ENCODE results near the gene RBM44.

Gene RBM44

DNA sequence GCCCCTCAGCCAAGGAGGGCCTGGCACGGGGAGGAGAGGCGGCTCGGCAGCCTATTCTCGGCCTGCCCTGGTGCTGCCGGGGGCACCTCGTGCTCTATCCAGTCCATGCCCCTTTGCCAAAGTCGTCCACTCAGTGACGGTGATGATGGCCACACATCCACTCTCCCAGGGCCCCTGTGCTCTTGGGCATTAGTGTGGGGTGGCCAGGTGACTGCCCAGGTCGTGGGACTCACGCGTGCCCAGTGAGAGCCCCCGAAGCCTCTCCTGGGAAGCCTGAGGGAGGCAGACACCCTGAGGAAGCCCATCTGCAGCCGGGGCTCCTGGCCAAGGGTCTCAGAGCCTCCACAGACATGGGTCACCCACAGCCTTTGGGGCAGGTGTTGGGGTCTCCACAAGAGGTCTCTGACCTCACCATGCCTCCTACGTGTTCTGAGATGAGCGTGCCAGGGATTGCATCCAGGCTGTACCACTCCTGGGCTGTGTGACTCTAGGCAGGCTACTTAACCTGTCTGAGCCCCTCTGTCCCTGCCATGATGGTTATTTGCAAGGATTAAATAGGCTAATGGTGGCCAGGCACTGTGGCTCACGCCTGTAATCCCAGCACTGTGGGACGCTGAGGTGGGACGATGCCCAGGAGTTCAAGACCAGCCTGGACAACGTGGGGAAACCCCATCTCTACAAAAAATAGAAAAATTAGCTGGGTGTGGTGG is 73.8 kb downstream of the RBM44 start:
- DNase-seq: no peak

DNA sequence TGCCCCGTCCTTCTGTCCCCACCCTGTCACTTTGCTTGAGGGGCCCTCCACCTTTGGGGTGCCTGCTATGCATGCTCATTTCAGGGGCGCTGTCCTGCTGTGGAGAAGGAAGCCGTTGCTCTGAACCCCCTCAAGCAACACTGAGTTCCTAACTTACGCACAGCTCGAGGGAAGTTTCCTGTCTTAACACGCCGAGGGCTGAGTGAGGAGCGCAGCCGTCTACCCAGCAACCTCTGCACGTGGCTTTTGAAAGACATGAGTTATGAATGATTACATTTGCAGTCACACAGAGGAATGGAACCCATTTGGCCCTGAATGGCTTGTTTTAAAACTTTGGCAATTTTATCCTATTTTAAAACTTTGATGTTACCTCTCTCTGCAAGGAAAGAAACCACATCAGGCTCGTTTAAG is 74.8 kb downstream of the RBM44 start:
- DNase-seq: no peak

DNA sequence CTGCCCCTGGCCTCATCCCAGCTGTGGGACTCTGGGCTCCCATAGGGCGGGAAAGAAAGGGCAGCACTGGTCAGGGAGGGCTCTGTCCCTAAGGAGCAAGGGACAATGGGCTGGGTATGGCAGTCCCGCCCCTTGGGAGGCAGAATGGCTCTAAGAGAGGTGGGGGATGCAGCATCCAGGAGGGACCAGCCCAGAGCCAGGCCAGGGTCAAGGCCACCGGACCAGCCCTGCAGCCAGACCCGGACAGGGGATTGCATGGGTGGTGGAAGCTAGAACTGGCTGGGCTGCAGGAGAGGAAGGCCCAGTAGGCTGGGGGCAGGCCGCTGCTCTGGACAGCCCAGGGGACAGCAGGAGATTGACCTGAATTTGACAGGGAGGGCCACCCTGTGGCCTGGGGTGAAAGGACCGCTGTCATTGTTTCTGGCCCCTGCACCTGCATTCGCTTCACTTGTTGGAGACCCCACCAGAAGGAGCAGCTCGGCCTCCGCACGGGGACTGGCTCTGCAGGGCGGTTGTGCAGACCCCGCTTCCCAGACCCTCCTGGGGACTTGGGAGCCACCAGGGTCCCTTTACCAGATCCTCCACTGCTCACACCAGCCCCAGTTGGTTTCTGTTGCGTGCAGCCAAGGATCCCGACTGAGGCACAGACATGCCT is 75.4 kb downstream of the RBM44 start:
- DNase-seq: no peak

DNA sequence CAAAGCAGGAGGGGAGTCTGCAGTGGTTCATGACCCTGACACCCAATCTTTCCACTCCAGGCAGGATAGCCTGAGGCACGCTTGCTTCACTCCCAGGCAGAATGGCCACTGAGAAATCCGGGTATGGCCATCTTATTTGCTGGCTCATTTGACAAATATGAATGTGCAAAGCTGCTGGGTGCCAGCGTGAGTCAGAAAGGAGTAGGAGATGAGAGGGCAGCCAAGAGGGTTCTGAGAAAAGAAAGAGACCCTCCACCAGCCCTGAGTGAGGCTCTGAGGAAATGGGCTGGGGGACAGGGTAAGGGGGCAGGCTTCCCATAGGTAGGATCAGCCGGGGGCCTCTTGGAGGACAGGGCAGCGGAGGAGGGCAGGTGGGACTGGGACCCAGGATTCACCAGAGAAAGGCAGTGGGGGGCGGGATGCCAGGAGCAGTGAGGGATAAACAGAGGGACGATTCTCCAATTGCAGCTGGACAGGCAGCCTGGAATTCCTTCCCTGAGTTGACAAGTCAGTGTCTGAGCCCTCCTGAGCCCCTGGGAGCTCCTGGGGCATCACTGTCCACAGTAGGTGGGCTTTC is 76.1 kb downstream of the RBM44 start:
- no peak for DNase-seq

DNA sequence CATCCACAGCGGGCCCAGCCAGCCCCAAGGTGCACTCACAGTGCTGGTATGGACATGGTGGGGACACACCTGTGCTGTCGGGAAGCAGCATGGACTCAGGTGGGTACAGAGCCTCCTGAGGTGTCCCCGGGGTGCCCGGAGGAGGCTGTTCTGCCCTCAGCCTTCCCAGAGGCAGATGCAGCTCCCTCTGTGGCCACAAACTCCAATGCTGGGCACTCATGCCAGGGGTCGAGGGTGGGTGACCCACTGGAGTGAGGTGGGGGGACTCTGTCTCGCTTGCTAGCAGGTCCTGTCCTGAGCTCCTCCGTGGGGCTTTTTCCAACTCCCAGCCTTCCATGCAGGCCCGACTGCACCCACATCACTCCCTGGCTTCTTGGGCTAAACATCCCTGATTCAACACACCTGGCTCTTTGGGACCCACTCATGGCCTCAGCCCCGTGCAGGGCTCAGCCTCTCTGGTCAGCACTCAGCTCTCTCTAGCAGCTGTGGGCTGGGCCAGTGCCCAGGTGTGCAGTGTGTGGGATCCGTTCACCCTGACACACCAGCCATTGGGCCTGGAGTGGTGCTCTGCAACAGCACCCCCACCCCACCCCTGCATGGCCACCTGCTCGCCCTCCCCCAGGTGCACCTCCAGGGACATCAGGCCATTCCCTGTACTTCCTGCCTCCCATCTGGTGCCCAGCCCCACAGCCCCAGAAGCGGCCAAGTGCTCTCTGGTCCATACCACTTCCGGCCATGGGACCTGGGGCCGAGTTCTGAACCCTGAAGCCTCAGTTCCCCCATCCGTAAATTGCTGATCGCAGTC is 76.9 kb downstream of the RBM44 start:
- DNase-seq: no peak

DNA sequence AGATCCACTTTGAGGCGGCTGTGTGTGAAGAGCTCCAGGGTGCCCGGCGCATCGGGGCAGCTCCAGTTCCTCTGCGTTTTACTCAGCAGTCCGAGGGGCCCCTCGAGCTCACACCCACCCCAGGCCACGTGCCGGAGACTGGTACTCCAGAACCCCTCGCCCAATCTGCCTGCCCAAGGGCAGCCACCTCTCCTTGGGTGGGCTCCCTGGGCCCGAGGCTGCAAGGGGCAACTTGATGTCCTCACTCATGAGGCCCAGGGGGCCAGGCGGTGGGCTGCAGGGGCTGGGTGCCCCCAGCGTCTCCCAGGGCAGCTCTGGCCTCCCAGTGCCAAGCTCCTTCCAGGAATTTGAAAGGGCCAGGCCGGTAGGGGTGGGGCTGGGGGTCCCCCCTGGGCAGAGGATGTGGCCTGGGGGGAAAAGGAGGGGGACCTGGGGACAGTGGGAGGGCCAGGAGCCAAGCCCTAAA is 77.5 kb downstream of the RBM44 start:
- DNase-seq: no peak

DNA sequence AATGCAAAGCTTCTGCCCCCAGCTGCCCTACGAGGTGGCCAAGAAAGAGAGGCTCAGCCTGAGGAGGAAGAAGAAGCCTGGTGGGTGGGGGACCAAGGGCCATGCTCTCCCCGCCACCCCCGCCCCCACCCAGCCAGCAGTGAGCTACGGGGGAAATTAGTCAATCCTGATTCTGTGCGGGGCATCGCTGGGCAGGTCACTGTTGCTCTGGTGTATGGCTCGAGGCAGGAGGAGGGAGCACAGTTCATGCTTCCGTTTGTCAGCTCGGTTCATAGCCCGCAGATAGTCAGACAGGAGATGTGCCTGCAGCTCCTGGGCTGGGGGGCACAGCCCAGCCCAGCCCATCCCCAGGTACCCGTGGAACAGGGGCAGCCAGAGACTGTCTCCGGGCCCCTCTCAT is 78.0 kb downstream of the RBM44 start:
- no peak for DNase-seq

DNA sequence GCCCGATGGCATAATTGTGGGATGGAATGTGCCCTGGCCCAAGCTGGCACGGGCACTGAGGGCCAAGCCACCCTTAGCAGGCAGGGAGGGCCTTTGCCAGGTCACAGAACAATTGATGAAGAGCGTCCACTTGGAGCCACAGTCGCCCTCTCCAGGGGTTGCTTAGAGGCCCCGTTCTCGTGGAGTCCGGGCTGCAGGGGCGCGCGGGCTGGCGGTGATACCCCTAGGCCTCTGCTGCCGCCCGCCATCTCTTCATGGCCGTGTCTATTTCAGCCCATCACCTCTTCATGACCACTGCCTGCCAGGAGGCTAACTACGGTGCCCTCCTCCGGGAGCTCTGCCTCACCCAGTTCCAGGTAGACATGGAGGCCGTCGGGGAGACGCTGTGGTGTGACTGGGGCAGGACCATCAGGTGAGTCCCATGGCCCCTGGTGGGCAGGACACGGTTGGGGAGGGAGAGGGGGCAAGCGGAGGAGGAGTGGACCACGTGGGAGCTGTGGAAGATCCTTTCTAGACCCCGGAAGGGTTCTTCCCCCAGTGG is 78.4 kb downstream of the RBM44 start:
- DNase-seq: no peak

DNA sequence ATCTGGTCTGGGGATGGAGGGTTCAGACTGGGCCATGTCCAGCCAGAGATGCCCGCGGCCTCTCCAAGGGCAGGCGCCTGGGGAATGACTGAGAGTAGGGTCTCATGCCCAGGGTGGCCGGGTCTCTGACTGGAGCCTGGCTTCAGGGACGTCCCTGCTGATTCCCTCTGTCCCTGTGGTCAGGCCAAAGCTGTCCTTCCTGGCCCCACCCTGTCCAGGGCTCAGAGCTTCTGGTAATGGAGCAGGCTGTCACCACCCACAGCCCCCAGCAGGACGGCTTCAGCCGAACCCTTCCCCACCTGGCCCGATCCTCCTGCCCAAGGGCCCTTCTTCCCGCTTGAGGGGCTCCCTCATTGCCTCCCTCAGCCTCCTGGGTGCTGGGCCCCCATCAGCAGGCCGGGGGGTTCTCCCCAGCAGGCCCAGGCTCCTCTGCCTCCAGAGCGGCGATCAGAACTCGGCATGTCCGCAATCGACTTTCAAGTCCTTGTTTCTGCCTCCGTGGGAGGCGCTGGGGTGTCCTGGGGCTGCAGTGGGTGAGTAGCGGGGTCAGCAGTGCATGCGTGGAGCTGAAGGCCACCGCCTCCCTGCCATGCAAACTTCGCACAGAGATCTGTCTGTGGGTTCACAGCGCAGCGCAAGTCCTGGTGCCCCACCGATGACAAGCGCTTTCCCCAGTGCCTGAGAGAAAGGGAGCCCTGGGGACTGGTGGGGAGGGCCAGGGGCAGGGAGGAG is 79.2 kb downstream of the RBM44 start:
- DNase-seq: no peak

DNA sequence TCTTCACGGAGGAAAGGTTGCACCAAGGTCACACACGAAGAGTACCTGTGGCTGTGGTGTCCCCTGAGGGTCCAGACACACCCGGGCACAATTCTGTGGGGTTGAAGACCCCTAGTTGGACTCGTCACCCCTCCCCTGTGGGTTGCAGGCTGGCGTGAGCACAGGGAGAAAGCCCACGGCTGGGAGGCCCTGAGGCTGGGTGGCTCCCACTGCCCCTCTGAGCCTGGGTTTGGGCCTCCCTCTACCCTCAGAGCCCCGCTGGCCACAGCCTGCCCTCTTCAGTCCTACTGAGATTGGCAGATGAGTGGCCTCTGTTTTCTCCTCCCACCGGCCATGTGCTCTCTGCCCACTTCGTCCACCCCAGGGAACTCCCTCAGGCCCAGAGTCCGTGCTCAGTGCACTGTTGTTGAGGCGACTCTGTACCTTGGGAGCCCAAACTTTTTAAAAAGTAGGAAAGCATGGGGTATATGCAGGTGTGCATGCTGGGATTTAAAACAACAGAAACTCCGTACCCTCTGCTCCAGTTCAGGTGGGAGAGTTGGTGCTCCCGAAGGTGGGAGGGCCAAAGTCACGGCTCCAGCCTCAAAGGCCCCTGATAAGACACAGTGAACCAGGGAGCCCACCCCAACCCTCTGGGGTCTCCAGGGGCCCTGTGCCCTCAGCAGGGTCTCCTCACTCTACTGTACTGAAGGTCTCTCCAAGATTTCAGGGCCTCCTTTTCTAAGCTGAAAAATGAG is 79.9 kb downstream of the RBM44 start:
- no peak for DNase-seq

DNA sequence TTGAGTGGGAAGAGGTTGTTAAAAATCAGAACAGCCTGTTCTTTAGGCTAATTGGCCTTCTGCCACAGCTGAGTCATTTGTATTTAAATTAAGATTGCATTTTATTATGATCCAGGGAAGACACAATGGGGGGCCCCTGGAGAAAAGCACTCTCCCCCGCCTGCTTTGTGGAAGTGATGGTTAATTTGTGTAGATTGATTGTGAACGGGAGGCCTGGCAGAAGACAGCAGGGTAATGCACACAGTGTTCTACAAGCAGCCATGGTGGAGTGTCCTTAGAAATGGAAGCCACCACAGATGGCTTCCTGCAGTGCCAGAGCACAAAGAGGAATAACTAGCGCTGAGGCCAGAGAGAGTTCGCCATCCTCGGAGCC is 80.5 kb downstream of the RBM44 start:
- no peak for DNase-seq

DNA sequence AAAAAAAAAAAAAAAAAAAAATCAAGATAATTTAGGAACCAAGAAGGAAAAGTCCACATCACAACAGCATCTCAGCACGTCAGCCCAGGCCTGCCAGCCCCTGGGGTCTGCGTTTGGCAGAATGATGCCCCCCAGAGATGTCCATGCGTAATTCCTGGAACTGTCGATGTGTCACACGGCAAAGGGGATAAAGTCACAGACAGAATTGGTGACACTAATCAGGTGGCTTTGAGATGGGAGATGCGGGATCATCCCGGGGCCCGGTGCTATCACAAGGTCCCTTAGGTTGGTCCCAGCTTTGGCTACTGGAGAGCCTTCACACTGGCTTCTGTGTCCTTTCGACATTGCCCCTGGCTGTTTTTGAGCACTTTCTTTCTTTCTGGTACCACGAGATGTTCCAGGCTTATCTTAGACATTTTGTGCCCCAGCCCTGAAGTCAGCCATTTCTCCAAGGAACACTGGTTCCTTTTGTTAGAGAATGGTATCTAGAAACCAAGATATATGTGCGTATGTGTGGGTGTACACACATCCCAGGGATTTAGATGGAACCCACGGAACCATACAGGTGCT is 81.5 kb downstream of the RBM44 start:
- DNase-seq: no peak

DNA sequence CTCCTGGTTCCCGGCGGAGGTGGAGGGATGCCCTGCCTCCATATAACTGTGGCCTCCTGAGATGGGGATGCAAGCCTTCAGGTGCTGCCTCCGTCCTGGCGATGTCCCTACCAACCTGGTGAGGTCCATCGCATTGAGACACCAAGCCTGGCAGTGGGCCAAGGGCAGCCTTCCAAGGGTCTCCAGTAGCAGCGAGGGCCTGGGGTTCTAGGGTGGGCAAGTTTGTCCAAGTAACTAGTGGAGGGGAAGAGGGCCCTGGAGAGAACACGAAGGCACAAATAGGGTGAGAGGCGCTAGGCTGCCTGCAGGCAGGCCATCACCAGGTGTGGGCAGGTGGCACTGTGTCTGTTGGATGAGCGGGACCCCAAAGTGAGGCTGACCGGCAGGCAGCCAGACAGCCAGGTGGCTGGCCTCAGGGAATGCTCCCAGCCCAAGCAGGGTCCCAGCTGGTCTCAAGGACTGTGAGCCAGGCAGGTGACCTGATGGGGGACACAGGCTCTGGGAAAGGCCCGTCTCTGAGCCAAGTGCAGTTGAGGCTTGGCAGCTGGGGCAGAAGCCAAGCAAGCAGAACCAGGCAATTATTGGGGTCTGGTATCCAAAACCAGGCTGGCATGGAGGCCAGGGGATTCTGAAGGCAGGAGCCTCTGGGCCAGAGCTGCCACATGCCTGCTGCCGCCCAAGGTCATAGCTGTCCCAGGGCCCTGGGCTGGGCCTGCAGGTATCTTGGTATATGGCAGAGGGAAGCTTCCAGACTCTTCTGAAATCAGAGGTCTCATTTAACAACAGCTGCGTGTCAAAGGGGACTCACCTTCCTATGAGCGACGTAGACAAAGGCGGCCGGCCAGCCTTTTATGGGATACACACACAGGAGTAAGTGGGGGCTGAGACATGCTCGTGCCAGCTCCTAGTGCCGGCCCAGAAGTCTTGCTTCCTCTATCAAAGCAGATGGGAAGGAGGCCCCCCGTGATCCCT is 84.2 kb downstream of the RBM44 start:
- DNase-seq: no peak

DNA sequence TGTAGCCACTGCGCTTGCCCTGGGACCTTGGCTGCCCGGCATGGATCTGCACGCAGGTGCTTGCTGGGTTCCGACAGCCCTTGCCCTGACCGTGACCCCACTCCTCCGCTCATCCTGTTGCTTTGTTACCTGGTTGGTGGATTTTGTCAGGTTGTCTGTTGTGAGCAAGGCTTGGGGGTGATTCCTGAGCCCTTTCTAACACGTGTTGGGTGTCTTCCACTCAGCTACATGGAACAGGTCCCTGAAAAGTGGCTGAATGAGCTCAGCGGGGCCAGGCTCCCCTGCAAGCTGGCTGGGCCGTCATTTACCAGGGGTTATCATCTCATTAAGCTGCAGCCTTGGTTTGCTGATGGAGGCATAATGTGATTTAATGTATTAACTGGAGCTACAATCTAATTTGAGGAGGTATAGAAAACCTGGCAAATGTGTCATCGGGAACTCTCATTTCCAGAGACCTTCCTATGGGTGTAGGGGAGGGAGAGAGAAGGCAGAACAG is 85.4 kb downstream of the RBM44 start:
- no peak for DNase-seq

DNA sequence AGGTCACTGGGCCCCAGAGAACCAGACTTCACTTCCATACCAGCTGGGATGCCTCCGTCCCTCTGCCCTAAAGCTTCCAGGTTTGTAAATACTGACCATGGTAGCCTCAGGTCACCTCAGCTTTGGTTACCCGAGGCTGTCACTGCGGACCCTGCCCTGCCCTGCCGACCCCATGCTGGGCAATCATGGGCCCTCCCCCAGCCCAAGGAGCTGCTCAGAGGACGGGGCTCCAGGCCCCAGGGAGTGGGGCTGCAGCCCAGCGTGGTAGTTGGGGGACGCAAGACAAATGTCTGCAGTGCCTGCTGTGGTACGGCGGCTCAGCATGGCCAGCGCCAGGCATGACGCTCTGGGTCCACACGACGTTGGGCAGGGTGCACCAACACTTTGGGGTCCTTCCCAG is 86.1 kb downstream of the RBM44 start:
- DNase-seq: no peak

DNA sequence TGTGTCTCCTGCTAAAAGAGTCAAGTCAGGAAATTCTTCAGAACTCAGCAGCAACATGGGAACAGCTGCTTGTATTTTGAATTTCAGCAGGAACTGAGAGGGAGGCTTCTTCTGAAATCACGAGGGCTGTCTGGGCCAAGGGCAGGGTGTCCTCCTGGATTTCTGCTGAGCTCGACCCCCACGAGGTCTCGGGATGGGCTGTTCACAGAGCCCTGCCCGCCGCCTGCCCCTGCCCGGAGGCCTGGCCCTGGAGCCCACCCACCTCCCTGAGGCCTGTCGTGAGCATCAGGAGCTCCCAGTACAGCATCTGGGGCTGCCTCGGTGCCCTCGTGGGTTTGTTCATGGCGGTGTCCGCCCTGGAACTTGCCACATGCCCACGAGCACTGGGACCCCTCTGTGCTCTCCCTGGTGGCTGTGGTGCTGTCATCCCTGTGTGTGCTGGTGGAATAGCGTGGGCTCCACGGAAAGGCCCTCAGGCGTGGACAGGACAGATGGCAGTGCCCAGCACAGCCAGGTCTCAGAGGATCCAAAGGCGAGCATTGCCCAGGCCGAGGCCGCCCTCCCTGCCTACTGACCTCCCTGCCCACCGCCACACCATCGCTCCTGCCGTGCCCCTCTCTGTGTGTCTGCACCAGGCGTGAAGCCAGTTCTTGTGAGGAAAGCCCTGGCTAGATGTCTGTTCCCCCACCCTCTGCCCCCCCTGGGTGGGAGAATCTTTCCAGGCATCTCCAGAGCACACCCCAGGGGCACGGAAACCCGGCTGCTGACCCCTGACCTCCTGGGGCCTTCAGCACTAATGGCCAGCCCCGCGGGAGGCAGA is 86.7 kb downstream of the RBM44 start:
- DNase-seq: no peak

DNA sequence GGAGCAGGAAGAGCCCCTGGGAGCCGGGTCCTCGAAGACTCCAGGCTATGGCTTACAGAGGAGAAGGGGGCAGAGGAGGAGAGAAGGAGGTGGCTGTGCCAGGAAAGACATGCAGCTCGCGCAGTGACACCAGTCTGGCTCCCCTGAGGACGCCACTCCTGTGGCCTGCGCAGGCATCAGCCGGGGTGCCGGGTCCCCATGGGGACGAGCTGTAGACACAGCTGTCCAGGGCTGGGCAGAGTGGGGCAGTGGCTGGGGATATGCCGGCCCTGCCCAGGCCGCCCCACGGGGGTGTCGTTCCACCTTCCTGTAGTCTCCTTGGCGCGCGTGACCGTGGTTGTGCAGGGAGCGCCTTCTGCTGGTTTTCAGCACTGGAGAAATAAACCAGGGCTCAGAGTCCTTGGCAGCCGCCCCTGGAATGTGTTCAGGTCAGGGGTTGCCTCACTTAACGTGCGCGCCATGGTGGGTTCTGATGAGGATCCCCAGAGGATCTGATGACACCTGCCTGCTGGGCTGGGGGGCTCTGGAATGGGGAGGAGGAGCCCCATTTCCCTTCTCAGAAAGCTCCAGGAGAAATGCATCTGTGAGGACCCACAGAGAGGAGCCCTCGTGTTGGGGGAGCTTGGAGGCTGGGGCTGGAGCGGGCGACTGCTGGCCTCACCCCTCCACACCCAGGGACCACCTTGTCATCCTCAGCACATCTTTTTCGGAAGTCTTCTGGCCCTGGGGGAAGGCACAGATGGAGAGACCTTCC is 87.5 kb downstream of the RBM44 start:
- no peak for DNase-seq

Data from NCI-H1105 treated with DMSO at 0.1 percent for 48 hours (cell line).